ENCODE measurements around the gene CMTR1.

DNA sequence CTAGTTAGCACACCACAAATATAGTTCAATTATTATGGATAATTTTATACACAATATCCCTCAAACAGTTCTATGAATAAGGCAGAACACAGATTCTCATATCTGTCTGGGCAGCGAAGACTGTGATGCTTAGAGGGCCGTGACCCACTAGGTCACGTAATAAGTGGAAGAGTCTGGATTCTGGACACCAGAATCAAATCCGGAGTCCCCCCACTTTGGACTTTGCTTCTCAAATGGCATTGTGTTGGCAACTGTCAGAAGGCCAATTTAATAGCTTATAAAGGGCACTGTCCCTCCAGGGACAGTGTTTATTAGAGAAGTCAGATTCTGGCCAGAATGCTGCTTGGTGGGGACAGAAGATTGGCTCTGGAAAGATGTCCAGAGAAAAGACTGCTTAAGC, 73.5 kb downstream of the CMTR1 start:
- TF ChIP-seq, protein P1, sequence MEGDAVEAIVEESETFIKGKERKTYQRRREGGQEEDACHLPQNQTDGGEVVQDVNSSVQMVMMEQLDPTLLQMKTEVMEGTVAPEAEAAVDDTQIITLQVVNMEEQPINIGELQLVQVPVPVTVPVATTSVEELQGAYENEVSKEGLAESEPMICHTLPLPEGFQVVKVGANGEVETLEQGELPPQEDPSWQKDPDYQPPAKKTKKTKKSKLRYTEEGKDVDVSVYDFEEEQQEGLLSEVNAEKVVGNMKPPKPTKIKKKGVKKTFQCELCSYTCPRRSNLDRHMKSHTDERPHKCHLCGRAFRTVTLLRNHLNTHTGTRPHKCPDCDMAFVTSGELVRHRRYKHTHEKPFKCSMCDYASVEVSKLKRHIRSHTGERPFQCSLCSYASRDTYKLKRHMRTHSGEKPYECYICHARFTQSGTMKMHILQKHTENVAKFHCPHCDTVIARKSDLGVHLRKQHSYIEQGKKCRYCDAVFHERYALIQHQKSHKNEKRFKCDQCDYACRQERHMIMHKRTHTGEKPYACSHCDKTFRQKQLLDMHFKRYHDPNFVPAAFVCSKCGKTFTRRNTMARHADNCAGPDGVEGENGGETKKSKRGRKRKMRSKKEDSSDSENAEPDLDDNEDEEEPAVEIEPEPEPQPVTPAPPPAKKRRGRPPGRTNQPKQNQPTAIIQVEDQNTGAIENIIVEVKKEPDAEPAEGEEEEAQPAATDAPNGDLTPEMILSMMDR (IDR thresholded peaks at IDR 0.05), result no peak
- TF ChIP-seq POLR2AphosphoS5 (IDR thresholded peaks at IDR 0.05), result no peak
- TF ChIP-seq POLR2A (IDR thresholded peaks at IDR 0.05), result no peak
